Endothelial cell of umbilical vein (primary cell): ENCODE measurements around the gene ICE2. TPM values are rescaled to one million over a fixed set of nuclear protein-coding genes. Genes with fewer than 3 reads are reported as not detected.

ENCODE experiments used
- BruUV-seq: library from RNA; stranded (reverse); fragments of 400-500 nt; replicated peaks from 2 replicates; lab custom pipeline; 2021; lab: Mats Ljungman, UMichigan
- CTCF ChIA-PET: fragments of 300-600, 350-600 bp; sonication (Branson Sonifier 250); formaldehyde crosslinking; loops from one replicate; lab custom pipeline; 2021; ENCODE audit warnings: antibody characterized with exemption, inconsistent platforms; lab: Charles Lee
- POLR2A ChIA-PET: fragments of 300-600, 350-600 bp; sonication (Branson Sonifier 250); formaldehyde crosslinking; loops from one replicate; lab custom pipeline; 2021; ENCODE audit warnings: antibody characterized with exemption, inconsistent platforms; lab: Charles Lee
- DNase-seq: peaks from one replicate; pipeline ENCODE4 v3.0.0-alpha.2; 2011; ENCODE audit warnings: low read depth, low spot score
- FAIRE-seq: peaks from 2 replicates; lab custom pipeline; 2011; peaks lifted over from hg19 to GRCh38; lab: Jason Lieb, UNC
- H2AFZ ChIP-seq: 2 replicates; pipeline ENCODE4 v1.6.0; 2012; ENCODE audit warnings: low read depth, low read length, control low read depth, inconsistent platforms
- H3K27ac ChIP-seq: 2 replicates; pipeline ENCODE4 v1.5.1; 2011; ENCODE audit warnings: low read depth, mild to moderate bottlenecking, control low read depth, low read length, moderate library complexity; ENCODE audit not compliant: insufficient read depth
- H3K27me3 ChIP-seq, 2 experiments: 2 replicates each; pipeline versions ENCODE4 v1.6.0 to v1.6.1; 2011; ENCODE audit warnings: low read length in 2 of 2, mixed read lengths in 1 of 2; ENCODE audit not compliant: control insufficient read depth in 2 of 2, insufficient read depth in 2 of 2
- H3K36me3 ChIP-seq, 2 experiments: 2 replicates in 1 of 2; 3 replicates in 1 of 2; pipeline ENCODE4 v1.5.1; 2011; ENCODE audit warnings: low read length in 2 of 2, mild to moderate bottlenecking in 1 of 2, moderate library complexity in 1 of 2; ENCODE audit not compliant: control insufficient read depth in 2 of 2, insufficient read depth in 2 of 2; ENCODE audit errors: extremely low read depth in 1 of 2
- H3K4me1 ChIP-seq: 3 replicates; pipeline ENCODE4 v1.5.1; 2011; ENCODE audit warnings: mild to moderate bottlenecking, low read length; ENCODE audit not compliant: control insufficient read depth, insufficient read depth; ENCODE audit errors: extremely low read depth
- H3K4me2 ChIP-seq: 2 replicates; pipeline ENCODE4 v1.6.1; 2011; ENCODE audit warnings: low read length, control low read depth, mixed read lengths; ENCODE audit not compliant: insufficient read depth
- H3K4me3 ChIP-seq, 3 experiments: fragments of 200-600 bp in 1 of 3; sonication (generic), shearing (Covaris generic) in 1 of 3; replicated peaks in 1 of 3; 2 replicates each; pipeline ENCODE4 v1.5.1; 2011 to 2016; ENCODE audit warnings: control low read depth in 3 of 3, low read length in 3 of 3, mild to moderate bottlenecking in 2 of 3, inconsistent platforms in 1 of 3, low read depth in 1 of 3, moderate library complexity in 1 of 3; ENCODE audit not compliant: insufficient read depth in 1 of 3
- H3K79me2 ChIP-seq: 2 replicates; pipeline ENCODE4 v1.6.0; 2012; ENCODE audit warnings: low read length, inconsistent platforms; ENCODE audit not compliant: control insufficient read depth, insufficient read depth
- H3K9ac ChIP-seq: replicated peaks from 2 replicates; pipeline ENCODE3; 2011; ENCODE audit warnings: low read length, control low read depth; ENCODE audit not compliant: insufficient read depth; ENCODE audit errors: extremely low read depth
- H3K9me1 ChIP-seq: replicated peaks from 3 replicates; pipeline ENCODE4 v1.6.0; 2011; ENCODE audit warnings: mild to moderate bottlenecking, low read length; ENCODE audit not compliant: control insufficient read depth, insufficient read depth; ENCODE audit errors: extremely low read depth
- H3K9me3 ChIP-seq: replicated peaks from 2 replicates; pipeline ENCODE4 v1.5.1; 2012; ENCODE audit warnings: low read length, inconsistent platforms; ENCODE audit not compliant: control insufficient read depth, insufficient read depth
- H4K20me1 ChIP-seq: replicated peaks from 2 replicates; pipeline ENCODE3; 2011; ENCODE audit warnings: mild to moderate bottlenecking, low read length; ENCODE audit not compliant: control insufficient read depth, insufficient read depth; ENCODE audit errors: extremely low read depth
- CTCF ChIP-seq, 2 donors: IDR thresholded peaks; 1 replicate in 1 of 2; 2 replicates in 1 of 2; pipeline ENCODE4 v1.5.1; 2011; ENCODE audit warnings: low read length in 2 of 2, mild to moderate bottlenecking in 2 of 2, moderate library complexity in 2 of 2, control low read depth in 1 of 2, inconsistent platforms in 1 of 2, low read depth in 1 of 2; ENCODE audit not compliant: insufficient read depth in 1 of 2; ENCODE audit errors: extremely low read depth in 1 of 2
- EZH2 ChIP-seq: IDR thresholded peaks from 2 replicates; pipeline ENCODE4 v1.6.1; 2012; ENCODE audit warnings: borderline replicate concordance, low read depth, mild to moderate bottlenecking, moderate library complexity, low read length, inconsistent platforms; ENCODE audit not compliant: severe bottlenecking
- FOS ChIP-seq: IDR thresholded peaks from 2 replicates; pipeline ENCODE4 v1.6.1; 2011; ENCODE audit warnings: mild to moderate bottlenecking, low read length, moderate library complexity, borderline replicate concordance; ENCODE audit not compliant: insufficient read depth
- GATA2 ChIP-seq: IDR thresholded peaks from 2 replicates; pipeline ENCODE4 v1.7.0; 2011; ENCODE audit warnings: low read depth, mild to moderate bottlenecking, moderate library complexity, mixed read lengths, low read length; ENCODE audit not compliant: insufficient read length, insufficient read depth
- JUN ChIP-seq: IDR thresholded peaks from 2 replicates; pipeline ENCODE4 v1.6.1; 2011; ENCODE audit warnings: borderline replicate concordance, low read depth; ENCODE audit not compliant: insufficient read length, insufficient read depth
- MAX ChIP-seq: IDR thresholded peaks from 2 replicates; pipeline ENCODE4 v1.6.1; 2011; ENCODE audit not compliant: insufficient read depth, insufficient read length
- MYC ChIP-seq: IDR thresholded peaks from one replicate; pipeline ENCODE4 v1.6.1; 2011; ENCODE audit warnings: mild to moderate bottlenecking, low read depth, low read length
- POLR2A ChIP-seq: IDR thresholded peaks from 2 replicates; pipeline ENCODE4 v1.6.1; 2012; ENCODE audit warnings: low read depth, mild to moderate bottlenecking, control low read depth, low read length
- POLR2AphosphoS5 ChIP-seq: IDR thresholded peaks from 2 replicates; pipeline ENCODE4 v1.6.1; 2012; ENCODE audit warnings: low read depth, mild to moderate bottlenecking, control low read depth, low read length, moderate library complexity; ENCODE audit not compliant: insufficient read depth
- dilution Hi-C: fragments of 300-500 bp; cut with MboI; formaldehyde crosslinking; loops from one replicate; pipeline ENCODE4 v1.15.0; 2019; ENCODE audit warnings: low sequenced_read_pairs; ENCODE audit not compliant: extremely low pct_ligation_motif_present
- intact Hi-C: fragments of 100-400 bp; cut with micrococcal nuclease; formaldehyde crosslinking; loops from one replicate; pipeline ENCODE4 v1.10.0; 2022
- polyA plus RNA-seq, 4 experiments: library from polyadenylated mRNA; depleted of rRNA in 3 of 4; stranded (reverse) in 3 of 4; unstranded in 1 of 4; fragments of >200 nt; gene quantifications; 2 replicates each; pipeline versions ENCODE4 v1.2.1 to v1.2.3, GENCODE V29; 2011 to 2012; ENCODE audit warnings: missing spikeins in 1 of 4
- total RNA-seq: library from RNA; stranded (reverse); gene quantifications from 2 replicates; pipeline ENCODE4 v1.2.3, GENCODE V29; 2021

Gene ICE2
- total and polyA plus RNA-seq, 2 donors (not counting 3 experiments of a cell fraction or from before 2014, with no cell fraction given): 22.1 to 57.0 TPM

GRCh38 chr15:60477164-60477563 is 1.8 kb downstream of the ICE2 start:
- Histone ChIP-seq H3K4me3 (peak overlapping the region in 1 of 3 experiments; percentile 94), H4K20me1 (no peaks in the 10 kb centered on the region), H3K4me1 (peaks cover 26% of the 10 kb centered on the region), H3K79me2 (peaks cover 41% of the 10 kb centered on the region), H3K9ac (peak overlapping the region; percentile 94), H3K36me3 (peaks cover 4 to 6% of the 10 kb centered on the region in 2 experiments), H3K27ac (peak overlapping the region; percentile 89), H3K4me2 (peak overlapping the region; percentile 97), H2AFZ (no peak overlapping the region), H3K27me3 (no peaks in the 10 kb centered on the region), H3K9me1 (no peaks in the 10 kb centered on the region), H3K9me3 (no peaks in the 10 kb centered on the region)
- intact Hi-C loops (loop anchor here (5.0 kb wide), 1 partner anchor 790 kb away; the partner anchor contains the start of gene BNIP2), dilution Hi-C loops (no loop called here)
- CTCF ChIA-PET: interaction anchor here (1.1 to 2.0 kb wide), 2 partner anchors 12 to 18 kb away, joined by 3 to 5 read pairs; no protein-coding TSS in a partner anchor
- TF ChIP-seq POLR2A (no peak), FOS (no peak), GATA2 (no peak), CTCF (IDR thresholded peaks at IDR 0.05; ENCODE audit: extremely low read depth in 1 of 2, insufficient read depth in 1 of 2, low read depth in 1 of 2, low read length in 2 of 2) (no peak), MAX (no peak), MYC (no peak), POLR2AphosphoS5 (no peak), JUN (no peak), EZH2 (no peak)
- BruUV-seq: no TSS peak
- FAIRE-seq (no peak), DNase-seq (peak; percentile 7)
- POLR2A ChIA-PET: no interaction called here
